ENCODE data around the gene OR52E2.
"Not testable (repeated sequence)": the region's sequence is repeated elsewhere in the genome, so short reads cannot be mapped to it uniquely, and the experiment has no call there.

The OR52E2 gene

GRCh38 chr11:5059391-5059790, at the start of gene OR52E2:
OR52E2 (minus strand) TSS chr11:5059627; CDS start chr11:5059627, 0 bp downstream.
- no peak for DNase-seq

- DNase-seq = no peak
Observed at GRCh38 chr11:5107285-5107684, 47.9 kb upstream of the OR52E2 start.

- no peak for DNase-seq
Observed at GRCh38 chr11:5103066-5103465, 43.6 kb upstream of the OR52E2 start.

- no peak for DNase-seq
Observed at GRCh38 chr11:5102246-5102645, 42.8 kb upstream of the OR52E2 start.

GRCh38 chr11:5096011-5096410, 36.6 kb upstream of the OR52E2 start:
- DNase-seq = no peak

- DNase-seq = no peak
Observed at GRCh38 chr11:5092821-5093585, 33.6 kb upstream of the OR52E2 start.

- no peak for DNase-seq
Observed at GRCh38 chr11:5090668-5091067, 31.2 kb upstream of the OR52E2 start.

- no peak for DNase-seq
Observed at GRCh38 chr11:5088556-5088955, 29.1 kb upstream of the OR52E2 start.

- no peak for DNase-seq
Observed at GRCh38 chr11:5083602-5084001, 24.2 kb upstream of the OR52E2 start.

- no peak for DNase-seq
Observed at GRCh38 chr11:5081405-5081804, 22.0 kb upstream of the OR52E2 start.

GRCh38 chr11:5071799-5072198, 12.4 kb upstream of the OR52E2 start:
- no peak for DNase-seq

- no peak for DNase-seq
Observed at GRCh38 chr11:5069272-5069671, 9.8 kb upstream of the OR52E2 start, which contains the start of gene OR52E1. OR52E1 (plus strand) TSS chr11:5069572.

- DNase-seq = no peak
Observed at GRCh38 chr11:5065027-5065426, 5.6 kb upstream of the OR52E2 start.

GRCh38 chr11:5058679-5059078, 748 bp downstream of the OR52E2 start:
- DNase-seq = not testable (repeated sequence)

GRCh38 chr11:5046754-5047330, 12.6 kb downstream of the OR52E2 start:
- no peak for DNase-seq

- DNase-seq = no peak
Observed at GRCh38 chr11:5046226-5046625, 13.2 kb downstream of the OR52E2 start, which contains the start of gene OR52J3. OR52J3 (plus strand) TSS chr11:5046526; CDS start chr11:5046526, 0 bp downstream.

- DNase-seq = no peak
Observed at GRCh38 chr11:5043380-5043779, 16.0 kb downstream of the OR52E2 start.

- DNase-seq = no peak
Observed at GRCh38 chr11:5042091-5042490, 17.3 kb downstream of the OR52E2 start.

- DNase-seq = no peak
Observed at GRCh38 chr11:5040876-5041275, 18.6 kb downstream of the OR52E2 start.

- DNase-seq = no peak
Observed at GRCh38 chr11:5038341-5038740, 21.1 kb downstream of the OR52E2 start.

GRCh38 chr11:5037926-5038325, 21.5 kb downstream of the OR52E2 start:
- no peak for DNase-seq

GRCh38 chr11:5036669-5037068, 22.8 kb downstream of the OR52E2 start:
- DNase-seq = no peak

- no peak for DNase-seq
Observed at GRCh38 chr11:5021996-5022395, 37.4 kb downstream of the OR52E2 start.

- DNase-seq = no peak
Observed at GRCh38 chr11:5013012-5013411, 46.4 kb downstream of the OR52E2 start.

- DNase-seq = no peak
Observed at GRCh38 chr11:5011254-5011653, 48.2 kb downstream of the OR52E2 start.
